Measurements from ENCODE around the gene PDGFRB.

PDGFRB gene

DNA sequence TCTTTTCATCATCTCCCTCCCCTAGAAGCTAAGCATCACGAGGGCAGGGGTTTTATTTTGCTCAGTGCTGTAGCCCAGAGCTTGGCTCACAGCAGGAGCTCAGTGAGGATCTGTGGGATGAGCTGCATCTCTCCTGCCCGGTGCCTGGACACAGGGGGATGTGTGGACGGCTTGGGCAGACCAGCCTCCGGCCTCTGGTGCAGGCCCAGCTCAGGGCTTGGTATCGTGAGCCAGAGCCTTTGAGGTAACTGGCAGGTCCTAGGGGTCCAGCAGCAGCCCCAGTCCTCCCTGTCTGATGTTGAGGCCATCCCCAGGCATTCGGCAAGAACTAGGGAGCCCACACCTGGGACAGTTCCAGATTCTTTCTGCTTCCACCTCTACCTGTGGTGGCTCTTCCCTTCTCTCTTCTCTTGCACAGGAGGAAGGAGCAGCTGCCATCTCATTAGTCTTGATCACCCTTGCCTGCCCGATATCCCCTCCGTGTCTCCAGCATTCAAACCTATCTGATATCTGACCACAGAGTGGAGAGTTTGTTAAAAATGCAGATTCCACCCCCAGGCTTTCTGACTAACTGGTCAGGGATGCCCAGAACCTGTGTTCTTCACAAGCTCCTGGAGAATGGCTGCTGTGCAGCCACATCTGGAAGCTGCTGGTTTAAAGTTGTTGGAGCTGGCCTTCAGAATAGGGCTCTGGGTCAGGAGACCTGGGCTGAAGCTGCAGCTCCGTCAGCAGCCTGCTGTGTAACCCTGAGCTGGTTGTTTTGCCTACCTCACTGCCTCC, 26.3 kb upstream of the PDGFRB start:
- no peak for DNase-seq

DNA sequence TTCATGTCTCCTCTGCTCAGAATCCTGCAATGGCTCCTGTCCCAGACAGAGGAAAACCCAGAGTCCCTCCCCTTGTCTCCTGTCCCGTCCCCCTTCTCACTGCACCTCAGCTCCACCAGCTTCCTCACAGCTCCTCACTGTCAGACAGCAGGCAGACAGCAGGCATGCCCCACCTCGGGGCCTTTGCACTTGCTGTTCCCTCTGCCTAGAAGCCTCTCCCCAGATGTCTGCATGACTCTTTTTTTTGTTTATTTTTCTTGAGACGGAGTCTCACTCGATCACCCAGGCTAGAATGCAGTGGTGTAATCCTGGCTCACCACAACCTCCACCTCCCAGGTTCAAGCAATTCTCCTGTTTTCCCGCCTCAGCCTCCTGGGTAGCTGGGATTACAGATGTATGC, 25.4 kb upstream of the PDGFRB start:
- no peak for DNase-seq

DNA sequence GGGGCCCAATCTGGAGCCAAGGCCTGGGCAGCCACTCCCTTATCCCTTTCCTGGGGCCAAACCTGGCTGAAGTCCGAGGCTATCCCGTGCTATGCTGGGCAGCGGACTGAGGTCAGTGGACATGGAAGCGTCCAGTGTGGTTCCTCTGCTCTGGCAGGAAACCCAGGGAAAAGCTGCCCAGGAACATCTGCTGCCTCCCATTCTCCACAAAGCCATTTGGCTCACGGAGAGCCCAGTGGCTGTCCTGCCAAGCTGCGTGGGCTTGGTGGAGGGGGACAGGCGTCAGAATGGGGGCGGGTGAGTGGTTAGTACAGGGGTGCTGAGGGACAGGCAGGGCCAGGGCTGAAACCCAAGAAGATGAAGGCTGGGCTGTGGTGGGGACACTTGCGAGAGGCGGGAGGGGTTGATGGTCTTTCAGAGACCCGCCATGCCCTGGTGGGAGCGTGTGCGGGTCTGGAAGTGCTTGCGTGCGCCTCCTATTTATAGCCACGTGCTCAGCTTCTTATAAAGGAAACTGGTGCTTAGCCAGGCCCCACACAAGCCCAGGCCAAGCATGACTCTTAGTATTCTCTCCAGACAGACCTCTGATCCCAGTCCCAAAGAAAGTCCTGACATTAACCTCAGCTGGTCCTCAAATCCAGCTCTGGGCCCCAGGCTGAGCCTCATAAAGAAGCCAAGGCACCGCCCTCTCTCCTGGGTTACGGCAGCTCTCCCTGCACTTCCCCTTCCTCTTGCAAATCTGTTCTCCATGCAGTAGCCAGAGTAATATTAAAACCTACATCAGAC, 24.8 kb upstream of the PDGFRB start:
- DNase-seq, result no peak

DNA sequence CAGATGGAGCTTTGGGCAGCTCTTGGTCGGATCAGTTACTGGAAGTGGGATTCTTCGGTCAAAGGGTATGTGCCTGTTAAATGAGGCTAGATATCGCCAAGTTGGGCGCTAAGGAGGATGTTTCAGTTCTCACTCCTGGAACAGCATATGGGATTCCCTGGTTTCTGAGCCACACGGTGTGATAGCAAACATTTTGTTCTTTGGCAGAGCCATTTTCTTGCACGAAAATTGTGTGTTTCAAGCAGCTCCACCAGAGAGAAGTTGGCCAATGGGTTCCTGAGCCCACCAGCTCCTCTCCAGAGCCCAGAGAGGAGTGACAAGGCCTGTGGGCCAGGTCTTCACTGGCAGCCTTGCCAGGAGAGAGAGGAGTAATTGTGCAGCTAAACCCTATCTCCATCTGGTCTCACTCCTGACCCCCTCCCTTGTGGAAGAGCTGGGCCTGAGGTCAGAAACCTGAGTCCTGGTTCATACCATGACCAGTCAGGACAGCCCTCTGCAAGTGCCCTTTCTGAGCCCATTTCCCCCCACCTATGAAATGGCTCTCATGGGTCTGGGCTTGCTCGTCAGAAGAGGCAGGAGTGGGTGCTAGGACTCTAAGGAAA, 23.5 kb upstream of the PDGFRB start:
- no peak for DNase-seq

DNA sequence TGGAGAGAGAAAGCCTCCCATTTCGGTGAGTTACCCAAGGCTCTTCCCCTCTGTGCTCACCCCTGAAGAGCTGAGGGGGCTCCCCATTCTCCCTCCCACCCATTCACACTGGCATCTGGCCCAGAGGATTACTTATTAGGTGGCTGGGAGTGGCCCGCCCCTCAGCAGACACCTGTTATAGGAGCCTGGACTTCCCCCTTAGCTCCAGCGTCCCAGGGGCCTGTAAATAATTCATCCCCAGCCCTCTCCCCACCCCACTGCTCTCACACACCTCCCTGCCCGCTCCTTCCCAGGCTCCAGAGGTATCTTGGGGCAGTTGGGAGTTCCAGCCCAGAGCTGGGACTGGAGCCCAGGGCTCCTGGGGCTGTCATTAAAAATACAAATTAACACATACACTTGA, 22.6 kb upstream of the PDGFRB start:
- DNase-seq, result no peak

DNA sequence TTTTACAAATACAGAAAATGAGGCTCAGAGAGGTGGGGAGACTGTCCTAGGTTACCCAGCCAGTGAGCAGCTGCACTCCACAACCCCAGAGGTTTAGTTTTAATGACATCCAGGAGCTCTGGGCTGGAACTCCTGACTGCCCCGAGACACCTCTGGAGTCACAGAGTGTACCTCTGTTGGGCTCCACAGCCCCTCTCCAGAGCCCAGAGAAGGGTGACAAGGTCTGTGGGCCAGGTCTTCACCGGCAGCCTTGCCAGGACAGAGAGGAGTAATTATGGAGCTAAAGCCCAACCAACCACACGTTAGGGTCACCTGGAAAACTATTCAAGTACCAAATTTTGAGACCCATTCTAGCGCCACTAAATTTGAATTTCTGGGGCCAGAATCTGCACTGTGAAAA, 22.1 kb upstream of the PDGFRB start:
- no peak for DNase-seq

DNA sequence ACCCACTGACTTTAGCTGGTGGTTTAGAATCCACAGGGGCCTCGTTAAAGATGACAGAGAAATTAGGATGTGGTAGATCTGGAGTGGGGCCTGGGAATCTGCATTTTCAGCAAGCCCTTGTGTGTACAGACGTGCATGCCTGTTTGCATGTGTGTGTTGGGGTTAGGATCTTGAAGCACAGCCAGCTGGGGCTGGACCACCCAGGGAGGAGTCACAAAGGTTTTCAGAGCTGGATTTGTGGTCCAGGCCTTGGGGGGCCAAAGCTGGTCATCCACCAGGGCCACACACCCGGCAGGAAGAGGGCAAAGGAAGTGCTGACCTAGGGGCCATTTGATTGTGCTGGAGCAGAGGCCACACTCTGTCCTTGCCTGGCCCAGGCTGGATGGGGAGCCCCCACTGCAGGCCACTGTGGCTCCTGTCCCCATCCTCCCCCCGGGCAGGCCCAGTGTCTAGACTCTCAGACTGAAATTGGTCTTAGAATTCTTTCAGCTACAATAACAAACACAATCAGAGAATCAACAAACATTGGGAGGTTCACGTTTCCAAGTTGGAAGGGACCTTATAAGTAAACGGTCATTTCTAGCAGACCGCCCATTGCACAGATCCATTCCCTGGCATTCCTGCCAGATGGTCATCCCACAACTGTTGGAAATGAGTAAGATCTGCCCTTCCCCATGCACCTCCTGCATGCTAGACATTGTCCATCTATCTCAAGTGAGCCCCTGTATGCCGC, 21.3 kb upstream of the PDGFRB start:
- DNase-seq, result no peak

DNA sequence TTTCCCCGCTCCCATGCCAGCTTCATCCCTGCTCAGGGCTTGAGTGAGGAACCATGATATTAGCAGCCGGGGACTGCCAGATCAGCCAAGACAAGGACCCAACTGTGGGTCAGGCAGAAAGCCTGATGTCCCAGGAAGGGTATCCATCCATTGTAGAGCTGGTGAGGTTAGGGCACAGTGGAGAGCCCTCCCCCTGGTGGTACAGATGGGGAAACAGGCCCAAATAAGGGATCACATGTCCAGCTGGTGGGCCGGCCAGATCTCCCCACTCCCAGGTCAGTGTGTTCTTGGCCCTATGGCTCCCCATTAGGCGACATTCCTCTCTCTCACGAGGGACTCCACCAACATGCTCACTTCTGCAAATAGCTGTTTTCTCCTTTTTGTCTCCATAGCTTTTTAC, 19.9 kb upstream of the PDGFRB start:
- no peak for DNase-seq

DNA sequence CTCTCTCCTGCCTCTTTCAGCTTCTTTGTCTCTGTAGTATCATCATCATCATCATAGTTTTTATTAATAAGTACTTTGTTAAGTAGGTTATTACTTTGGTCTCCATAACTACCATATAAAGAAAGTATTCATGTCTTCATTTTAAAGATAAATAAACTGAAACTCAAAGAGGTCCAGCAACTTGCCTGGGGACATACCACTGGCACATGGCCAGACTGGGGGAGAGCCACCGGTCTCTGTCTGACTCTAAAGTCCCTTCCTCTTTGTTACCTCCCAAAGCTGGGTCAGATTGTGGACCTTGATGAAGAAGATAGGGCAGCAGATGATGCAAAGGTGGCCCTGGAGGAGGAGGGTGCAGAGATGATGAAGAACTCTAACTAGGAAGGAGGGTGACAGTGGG, 19.4 kb upstream of the PDGFRB start:
- no peak for DNase-seq

DNA sequence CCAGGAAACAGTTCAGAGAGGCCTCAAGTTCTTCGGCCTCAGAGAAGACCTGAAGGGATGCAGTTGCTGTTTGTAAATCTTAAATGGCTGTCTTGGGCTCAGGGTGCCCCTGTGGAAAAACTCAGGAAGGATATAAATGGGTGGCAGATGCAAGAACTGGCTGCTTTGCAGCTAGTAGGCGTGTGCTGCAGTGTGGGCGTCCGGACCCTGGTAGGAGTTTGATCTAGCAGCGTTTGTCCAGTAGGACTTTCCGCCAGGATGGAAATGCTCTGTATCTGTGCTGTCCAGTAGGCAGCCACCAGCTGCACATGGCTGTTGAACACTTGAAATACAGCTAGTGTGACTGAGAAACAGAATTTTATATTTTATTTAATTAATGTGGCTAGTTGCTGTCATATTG, 18.6 kb upstream of the PDGFRB start:
- DNase-seq, result no peak

DNA sequence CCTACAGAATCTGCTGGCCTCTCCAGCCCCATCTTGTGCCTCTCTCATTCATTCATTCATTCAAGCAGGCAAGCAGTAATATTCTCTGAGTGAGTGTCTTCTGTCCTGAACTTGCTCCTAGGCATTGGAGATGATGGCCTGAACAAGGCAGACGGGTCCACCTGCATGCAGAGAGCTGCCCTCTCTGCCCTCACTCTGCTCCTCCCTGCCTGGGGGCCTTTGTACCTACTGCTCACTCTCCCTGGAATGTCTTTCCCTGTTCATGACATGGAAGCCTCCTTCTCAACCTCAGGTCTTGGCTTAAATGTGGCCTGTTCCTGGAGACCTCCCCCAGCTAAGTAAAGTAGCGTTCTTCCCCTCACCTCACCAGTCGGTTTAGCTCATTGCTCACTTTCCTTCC, 17.5 kb upstream of the PDGFRB start:
- DNase-seq, result no peak

DNA sequence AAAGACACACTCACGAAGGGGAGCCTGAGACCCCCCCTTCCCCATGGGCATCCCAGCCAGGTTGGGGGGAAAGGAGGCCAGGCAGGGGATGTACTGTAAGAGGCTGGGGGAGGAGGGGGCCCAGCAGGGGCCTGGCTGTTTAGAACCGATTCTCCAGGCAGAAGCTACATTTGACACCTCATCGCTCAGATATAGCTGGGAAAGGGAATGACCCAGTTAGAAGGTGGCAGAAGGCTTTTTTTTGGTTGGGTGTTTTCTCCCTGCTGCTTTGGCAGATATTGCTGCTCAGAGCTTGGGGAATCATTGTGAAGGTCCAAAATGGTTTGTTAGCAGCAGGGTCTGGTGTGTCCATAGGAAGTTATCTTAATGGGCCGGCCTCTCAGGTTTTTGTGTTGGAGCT, 16.9 kb upstream of the PDGFRB start:
- DNase-seq, result no peak

DNA sequence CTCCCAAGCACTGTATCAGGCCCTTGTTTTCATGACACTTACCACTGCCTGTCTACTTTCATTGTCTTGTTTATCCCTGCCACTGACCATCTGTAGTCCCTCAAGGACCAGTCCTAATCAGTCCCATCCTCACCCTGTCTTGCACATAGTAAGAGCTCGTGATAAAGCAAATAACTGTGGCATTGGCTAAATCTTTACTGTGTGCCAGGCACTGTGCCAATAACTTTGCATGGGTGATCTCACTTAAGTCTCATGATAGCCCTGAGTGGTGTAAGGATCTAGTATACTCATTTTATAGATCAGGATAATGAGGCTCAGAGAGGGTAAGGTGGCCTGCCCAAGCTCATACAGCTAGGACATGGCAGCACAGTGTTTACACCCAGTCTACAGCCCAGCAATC, 16.5 kb upstream of the PDGFRB start:
- DNase-seq, result no peak

DNA sequence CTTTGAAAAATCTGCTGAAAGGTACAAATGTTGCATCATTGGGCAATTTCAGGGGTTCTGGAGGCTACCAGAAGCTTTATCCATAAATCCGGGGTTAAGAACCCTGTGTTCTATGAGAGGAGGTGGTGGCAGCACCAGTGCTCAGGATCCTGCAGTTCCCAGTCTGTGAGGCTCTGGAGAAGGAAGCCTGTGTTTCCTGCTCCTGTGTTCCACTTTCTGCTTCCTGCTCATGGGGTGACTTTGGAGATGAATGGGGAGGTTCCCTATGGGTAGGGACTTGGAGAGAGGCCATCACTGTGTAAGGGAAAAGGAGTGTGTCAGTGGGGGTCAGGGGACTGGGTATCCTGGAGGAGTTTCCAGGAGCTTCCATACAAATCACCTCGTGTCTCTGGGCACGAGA, 13.2 kb upstream of the PDGFRB start:
- DNase-seq, result no peak

DNA sequence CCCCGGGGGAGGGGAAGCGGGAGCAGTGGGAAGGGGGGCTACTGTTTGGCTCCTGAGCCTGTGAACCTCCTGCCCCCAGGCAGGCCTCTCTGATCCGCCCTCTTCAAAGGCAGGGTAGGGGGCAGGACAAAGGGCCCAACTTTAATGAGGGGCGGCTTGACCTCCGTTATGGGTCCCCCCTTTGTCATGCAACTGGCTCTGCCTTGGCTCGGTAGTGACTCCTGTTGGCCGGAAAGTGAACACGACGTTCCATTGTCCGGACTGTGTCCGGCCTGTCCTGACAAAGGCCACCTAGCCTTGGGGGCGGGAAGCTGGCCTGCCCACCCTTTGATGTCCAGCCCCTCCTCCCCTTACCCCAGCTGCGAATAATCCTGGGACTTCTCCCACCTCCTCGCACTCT, 12.3 kb upstream of the PDGFRB start:
- no peak for DNase-seq

DNA sequence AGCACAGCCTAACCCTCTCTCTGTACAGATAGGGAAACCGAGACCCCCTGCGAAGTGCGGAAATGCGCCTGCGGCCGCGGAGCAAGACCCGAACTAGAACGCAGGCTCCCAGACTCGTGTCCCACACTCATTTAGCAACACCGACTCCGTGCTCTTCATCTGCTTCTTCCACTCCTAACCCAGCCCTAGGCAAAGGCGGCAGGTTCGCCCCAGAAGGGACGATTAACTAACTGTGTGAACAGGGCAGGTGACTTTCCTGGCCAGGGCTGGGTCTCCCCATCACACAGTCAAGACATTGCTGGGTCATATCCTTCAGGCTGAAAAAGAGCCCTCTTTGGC, 11.8 kb upstream of the PDGFRB start:
- DNase-seq, result no peak

DNA sequence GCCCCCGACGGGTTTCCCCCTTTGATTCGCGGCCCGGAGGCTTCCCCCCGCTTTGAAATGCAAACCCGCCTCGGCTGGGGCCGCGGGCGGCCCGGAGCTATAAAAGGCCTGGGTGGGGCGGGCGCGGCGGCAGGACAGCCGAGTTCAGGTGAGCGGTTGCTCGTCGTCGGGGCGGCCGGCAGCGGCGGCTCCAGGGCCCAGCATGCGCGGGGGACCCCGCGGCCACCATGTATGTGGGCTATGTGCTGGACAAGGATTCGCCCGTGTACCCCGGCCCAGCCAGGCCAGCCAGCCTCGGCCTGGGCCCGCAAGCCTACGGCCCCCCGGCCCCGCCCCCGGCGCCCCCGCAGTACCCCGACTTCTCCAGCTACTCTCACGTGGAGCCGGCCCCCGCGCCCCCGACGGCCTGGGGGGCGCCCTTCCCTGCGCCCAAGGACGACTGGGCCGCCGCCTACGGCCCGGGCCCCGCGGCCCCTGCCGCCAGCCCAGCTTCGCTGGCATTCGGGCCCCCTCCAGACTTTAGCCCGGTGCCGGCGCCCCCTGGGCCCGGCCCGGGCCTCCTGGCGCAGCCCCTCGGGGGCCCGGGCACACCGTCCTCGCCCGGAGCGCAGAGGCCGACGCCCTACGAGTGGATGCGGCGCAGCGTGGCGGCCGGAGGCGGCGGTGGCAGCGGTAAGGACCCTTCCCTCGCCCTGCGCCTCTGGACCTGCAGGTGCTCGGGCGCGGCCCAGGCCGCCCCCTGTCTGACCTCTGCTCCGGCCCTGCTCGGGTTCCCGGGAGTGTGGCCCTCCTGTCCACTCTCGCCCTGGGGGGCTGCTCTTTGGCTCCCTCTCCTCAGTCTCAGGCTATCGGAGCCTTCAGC, 11.2 kb upstream of the PDGFRB start, which contains the start of gene CDX1:
Gene CDX1 (plus strand): TSS at position 129 of the 862 bp plus-strand sequence. CDS start 99 bp downstream, at position 228.
- no peak for DNase-seq

DNA sequence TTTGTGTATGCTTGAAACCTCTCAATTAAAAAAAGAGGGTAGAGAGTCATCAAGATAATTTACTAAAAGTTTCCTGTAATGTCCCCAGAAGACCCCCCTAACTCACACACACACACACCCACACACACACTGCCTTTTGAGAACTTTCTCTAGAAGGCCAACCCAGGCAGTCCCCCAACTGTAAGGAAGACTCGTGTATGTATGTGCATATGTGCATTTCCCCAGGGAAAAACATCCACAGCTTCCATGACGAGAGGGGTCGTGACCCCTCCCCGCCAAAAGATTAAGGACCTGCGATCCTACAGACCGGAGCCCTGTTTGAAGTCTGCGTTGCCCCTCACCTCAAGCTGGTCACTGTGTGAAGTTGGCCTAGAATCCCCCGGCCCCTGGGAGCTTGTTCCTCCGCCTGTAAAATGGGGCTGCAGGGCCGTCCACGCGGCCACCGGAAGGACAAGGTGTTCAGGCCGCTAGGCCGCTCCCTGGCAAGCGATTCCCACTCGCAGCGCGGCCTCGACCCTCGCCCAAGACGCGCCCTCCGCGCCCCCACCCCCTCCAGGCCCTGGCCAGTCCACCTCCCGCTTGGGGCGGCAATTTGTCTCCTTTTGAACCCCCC, 10.5 kb upstream of the PDGFRB start:
- DNase-seq, result no peak

DNA sequence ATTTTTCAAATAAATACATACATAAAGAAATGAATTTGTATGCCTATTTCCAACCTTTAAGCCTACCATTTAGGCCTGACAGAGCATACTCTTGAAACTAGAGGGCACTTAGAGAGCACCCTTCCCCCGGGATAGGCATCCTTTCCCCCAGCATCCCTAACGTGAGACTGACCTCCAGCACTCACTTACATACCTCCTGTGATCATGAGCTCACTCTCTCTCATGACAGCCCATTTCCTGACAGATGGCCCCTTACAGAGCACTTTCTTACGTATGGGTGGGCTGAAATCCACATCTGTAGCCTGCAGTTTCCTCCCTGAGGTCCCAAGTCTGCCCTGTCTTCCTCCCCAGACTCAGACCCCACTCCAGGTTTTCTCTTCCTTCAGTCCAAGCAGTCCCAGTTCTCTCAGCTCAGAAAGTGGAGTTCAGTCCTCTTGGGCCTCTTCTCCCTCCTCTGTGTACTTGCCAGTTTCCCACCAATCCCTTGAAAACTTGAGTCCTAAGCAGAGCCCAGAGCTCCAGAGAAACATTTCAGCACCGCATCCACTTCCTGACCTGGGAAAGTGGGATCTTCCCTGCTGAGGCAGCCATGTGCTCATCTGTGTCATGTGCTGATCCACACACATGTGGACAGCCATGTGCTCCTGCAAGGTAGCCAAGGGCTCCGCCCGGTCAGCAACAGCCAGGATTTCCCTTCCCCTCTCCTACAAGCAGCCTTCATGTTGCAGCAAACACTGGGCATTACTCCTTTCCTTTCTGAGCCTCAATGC, 8.8 kb upstream of the PDGFRB start:
- no peak for DNase-seq

DNA sequence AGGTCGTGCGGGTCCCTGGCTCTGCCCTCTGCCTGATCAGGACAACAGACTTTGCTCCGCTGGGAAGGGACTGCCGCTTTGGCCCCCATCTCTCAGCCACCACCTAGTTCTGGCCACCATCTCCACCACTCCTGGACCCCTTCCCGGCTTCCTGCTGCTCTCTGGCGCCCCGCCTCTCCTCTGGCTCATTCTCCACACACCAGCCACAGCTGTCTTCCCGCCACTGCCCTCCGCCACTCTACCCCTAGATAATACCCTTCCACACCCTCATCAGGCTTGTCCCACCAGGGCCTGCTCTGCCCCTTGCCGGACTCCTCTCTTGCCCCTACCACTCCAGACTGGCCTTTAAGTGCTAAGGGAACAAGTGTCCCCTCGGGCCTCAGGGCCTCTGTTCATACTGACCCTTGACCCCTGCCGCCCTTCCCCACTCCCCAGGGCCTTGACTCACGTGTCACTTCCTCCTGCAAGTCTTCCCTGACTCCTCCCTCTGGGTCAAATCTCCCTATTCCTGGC, 8.0 kb upstream of the PDGFRB start:
- DNase-seq, result no peak

DNA sequence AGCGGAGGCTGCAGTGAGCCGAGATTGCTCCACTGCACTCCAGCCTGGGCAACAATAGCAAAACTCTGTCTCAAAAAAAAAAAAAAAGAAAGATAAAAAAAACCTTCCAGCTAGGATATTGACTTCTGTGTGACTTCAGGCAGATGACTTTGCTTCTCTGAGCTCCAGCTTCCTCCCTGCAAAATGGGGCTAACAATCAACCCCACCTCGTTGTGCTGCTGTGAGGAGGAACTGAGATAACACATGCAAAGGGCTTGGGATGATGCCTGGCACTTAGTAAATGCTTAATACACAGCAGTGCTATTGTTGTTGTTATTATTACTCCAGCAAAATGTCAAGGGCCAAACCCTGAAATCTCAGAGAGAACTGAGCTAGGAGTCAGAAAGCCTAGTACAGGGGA, 7.4 kb upstream of the PDGFRB start:
- DNase-seq, result no peak
